Activated gamma-delta T cell treated with anti-CD3 and anti-CD28 coated beads, Interleukin-2, amount 50 U/mL, for 16 hours (primary cell): Measurements from ENCODE around the gene ATP2B1.
"Not testable (repeated sequence)": the region's sequence is repeated elsewhere in the genome, so short reads cannot be mapped to it uniquely, and the experiment has no call there.

Source experiments
- DNase-seq: peaks from one replicate; pipeline ENCODE4 v3.0.0-alpha.2; 2020; ENCODE audit warnings: low read depth

Gene ATP2B1

DNA sequence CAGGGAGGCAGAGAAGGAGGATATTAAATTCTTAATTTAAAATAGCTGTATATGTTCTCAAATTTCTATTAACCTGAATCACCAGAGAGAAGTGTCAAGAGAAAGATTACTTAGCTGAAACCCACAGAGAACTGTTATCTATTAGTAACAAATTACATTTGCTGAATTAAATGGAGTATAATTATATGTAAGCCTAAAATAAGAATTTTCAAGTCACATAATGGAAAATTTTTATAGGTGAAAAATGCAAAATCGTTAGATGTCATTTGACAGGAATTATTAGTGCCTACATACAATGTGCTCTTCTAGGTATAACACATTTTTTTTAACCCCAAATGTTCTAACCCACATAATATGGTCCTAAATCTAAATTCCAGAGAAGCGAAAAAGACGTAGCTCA lies 4.1 kb upstream of the ATP2B1 start:
- DNase-seq: no peak

DNA sequence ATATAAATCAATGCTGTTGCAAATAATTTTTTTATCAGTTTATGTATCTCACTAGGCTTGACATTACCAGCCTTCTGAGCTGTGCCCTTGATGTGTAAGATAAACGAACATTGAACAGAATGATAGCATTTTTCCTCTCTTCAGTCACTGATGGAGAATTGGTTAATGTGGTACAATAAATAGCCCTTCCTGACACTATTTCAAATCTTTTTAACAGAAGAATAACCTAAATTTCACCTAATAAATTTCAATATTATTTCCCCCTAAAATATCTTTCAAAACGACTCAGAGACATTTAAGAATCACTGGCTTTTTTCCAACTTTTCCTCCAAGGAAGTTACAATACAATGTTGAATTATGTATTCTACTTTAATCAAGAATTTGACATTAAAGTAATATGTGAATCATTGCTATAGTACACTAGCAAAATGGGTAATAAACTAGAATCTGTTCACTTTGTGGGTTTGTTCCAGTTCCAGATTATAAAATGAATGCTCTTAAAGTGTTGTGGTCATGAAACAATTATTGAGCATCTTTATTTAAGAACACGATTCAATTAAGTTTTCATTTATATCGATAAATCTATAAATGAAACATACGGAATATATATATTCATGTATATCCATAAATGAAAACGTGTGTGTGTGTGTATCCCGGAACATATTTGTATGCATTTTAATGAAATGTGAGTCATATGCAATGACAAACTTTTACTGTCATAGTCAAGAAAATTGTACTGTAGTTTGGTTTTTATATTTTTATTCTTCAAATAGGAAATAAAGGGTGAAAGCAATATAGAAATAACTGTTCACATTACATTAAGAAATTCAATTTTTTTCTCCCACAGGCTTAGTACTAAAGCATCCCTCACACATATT lies 2.5 kb upstream of the ATP2B1 start:
- DNase-seq: no peak

DNA sequence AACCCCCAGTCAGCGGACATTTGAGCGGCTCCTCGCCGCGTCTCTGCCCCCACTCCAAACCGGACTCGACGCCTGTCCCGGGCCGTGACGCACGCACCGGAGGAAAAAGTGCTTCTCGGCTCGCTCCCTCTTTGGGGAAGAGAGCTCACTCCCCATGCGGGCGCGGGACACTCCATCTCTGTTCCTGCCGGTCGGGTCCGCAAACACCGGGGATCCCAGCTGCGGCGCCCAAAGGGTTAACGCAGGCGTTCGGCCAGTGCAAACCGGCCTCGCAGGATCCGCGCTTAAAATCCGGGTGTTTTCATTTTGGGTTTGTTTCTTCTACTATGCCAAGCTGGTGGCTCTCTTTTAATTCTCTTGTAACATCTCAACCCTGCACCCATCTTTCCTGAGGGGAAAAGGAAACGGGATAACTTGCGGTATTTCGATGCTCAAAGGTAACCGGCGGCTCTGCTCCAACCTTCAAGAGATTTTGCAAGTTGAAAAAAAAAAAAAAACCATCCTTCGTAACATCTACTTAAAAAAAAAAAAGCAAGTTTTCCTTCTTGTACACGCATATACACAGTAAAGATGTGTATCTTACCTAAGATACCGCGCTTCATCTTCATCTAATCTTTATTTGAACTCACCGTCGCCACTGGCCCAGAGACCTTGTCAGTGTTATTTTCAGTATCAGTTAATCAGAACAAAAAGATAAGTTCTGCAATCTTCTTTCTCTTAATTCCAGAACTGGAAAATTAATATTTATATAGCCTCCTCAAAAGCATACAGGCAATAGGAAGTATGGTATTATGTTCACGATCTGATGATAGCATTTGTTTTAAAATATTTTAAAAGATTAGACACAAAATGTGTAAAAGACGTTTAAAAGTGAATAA lies 1.6 kb upstream of the ATP2B1 start:
- peak; percentile 9 for DNase-seq

DNA sequence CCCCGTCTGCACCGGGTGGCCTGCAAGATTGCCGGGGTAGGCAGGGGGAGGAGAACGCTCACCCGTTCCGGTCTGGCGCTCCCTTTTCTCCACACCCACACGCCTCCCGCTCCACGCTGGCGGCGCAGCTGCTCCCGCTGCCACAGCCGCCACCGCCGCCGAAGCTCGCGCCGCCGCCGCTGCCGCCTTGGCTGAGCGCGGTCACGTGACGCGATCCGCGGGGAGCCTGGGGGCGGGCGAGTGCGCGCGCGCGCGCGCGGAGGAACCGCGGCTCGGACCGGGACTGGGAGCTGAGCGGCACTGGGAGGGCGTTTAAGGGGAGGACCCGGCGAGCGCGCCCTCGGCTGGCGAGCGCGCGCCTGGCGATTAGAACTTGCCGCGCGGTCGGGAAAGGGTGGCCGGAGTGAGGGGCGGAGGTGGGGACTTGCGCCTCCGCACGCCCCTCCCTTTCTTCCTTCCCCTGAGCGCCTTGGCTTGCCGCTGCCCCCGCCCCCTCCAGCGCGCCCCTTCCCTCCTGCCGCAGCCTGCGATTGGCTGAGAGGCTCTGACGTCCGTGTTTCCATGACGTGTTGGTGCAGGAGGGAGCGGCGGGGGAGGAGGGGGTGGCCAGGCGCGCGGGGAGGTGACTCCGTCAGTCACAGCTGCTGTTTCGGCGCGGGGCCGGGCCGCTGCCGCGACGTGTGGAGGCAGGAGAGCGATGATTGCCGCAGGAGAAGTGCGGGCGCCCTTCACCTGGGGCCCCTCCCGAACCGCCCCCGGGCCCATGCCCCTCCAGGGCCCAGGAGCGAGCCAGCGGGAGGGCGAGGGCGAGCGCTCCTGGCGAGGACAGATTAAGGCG lies 738 bp upstream of the ATP2B1 start:
- peak; percentile 98 for DNase-seq

DNA sequence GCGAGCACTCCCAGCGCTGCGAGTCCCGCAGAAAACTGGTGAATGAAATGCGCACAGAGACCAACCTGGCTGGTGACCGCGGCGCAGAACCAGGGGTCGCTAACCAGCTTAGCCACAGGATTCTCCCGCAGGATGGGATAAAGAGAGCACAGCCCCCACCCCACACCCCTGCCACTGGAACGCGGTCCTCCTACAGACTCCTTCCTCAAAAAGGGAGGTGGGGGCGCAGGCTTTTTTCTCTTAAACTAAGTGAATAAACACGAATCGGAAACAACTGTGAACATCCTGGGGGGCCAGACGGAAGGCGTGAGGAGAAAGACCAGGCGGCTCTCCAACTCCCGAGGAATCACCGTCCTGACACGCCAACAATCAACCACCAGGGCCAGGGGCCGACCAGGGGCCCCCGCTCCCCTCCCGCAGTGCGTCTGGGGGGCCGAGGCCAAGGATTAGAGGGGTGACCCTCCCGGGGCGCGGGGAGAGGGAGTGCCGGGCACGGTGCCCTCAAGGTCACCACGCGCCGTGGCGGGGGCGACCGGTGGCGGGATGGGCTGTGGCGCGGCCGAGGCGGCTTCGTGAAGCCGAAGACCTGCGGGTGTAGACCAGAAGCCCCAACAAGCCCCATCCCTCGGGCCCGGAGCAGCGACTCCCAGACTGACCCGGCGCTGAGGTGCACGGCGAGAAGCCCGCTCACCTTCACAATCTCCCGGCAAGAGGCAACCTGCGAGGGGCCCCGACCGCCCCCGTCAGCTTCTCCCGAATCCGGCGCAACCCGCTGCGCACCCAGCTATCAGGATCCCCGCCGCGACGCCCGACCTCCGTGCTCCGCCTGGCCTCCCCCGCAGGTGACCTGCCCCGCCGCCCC lies 704 bp downstream of the ATP2B1 start:
- peak; percentile 24 for DNase-seq

DNA sequence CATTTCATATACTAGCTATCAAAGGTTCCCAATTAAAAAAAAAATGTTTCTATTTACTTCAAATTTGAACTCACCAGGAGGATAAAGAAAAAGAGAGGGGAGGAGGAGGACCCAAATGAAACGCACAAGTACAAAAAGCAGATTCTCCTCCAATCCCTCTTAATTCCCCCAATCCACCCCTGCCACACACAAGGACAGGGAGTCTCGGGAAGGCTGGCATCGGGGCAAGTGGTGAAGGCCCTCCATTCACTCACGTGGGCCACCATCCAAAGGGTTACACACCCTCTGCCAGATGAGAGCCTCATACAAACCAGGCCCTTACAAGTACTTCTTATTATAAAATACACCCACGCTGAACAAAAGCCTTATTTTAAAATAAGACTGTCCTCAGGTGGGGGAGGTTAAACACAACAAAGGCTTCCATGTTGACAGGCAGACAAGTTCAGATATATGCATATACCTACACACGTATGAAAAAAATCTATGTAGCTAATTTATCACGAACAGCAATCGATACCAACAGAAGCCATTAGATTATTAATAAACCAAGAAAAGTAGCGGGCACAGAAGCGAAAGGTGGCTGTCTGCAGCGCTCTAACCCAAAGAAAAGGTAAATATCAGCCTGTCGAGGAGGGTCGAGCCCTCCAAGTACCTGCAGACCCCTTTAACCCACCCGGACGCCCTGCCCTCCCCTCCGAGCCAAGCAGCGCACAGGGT lies 1.5 kb downstream of the ATP2B1 start:
- no peak for DNase-seq

DNA sequence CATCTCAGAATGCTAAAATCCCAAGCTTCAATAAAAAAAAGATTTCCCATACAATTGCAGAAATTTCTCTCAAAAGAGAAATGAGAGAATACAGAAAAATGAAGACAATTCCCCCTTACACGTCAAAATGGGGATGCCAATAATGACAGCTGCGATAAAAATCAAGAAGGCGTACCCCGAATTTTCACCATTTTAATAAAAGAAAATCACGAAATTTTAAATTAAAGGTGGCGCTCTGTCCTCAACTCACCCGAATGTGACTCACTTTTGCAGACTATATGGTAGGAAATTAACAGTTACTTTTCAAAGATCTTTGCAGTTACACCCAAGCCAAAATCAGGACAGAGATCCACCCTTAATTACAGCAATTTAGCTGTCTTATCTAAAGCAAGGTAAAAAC lies 2.1 kb downstream of the ATP2B1 start:
- no peak for DNase-seq

DNA sequence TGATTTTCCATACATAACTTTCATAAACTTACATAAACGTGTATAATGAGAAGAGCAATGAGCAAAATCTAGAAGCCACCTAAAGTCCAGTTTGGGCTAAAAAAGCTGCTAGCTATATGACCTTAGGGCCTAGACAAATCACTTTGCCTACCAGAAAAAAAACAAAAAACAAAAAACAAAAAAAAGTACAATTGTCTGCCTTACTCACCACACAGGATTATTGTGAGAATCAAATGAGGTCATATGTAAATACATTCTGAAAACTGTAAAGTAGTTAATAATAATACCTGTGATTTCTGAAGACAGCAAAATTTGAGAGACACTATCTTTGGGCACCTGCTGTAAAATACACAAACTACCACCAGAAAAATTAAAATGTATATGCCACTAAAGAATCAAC lies 4.2 kb downstream of the ATP2B1 start:
- no peak for DNase-seq

DNA sequence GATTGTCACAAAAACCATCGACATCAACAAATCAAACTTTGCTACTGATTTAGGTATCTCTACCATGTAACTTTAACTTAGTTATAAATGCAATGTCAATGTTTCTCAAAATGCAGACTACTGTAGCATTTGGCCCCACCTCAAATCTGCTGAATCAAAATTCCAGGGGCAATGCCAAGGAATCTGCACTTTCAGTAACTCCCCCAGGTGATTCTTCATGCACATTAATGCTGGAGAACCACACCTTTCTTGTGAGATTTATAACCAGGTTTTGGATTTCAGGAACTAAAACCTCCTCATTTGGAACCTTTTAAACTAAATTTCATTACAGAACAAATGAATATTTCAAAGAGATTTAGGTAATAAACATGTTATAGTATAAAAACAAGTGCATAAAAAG lies 4.9 kb downstream of the ATP2B1 start:
- DNase-seq: no peak

DNA sequence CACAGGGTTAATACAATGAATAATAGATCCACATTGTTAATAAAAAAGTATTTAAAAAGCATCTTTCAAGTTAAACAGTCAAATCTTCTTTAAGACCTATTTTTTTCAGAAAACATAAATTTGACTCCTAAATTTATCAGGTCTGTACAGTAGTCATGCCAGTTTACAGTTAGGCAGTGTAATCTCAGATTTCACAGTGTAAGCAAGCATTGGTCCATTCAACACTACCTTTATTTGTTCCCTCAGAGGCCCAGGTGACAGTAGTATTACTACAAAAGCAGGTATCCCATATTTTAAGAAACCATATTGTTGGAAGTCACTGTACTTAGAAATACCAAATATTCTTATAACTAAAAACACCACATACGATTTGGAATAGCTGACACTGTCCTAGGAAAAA lies 6.1 kb downstream of the ATP2B1 start:
- no peak for DNase-seq

DNA sequence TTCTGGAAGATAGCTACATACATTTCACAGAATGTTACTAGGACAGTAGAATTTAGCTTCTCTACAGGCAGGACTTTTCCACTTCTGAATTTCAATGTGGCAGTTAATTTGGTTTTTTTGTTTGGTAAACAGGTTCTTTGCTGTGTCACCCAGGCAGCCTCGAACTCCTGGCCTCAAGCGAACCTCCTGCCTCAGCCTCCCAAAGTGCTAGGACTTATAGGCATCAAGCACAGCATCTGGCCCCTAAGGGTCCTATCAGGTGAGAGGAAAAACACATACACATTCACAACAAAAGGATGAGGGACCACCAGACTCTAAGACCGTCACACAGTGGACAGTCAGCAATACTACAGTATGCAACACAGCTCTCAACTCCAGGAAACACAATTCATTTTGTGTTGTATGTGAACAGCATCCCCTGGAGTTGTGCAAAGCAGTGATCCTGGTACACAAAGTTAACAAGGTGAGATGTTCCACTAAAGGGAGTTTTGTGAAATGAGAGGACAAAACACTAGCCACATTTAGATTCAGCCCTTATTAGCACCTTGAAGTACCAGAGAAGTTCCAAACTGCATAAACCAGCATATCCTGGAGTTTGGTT lies 6.9 kb downstream of the ATP2B1 start:
- no peak for DNase-seq

DNA sequence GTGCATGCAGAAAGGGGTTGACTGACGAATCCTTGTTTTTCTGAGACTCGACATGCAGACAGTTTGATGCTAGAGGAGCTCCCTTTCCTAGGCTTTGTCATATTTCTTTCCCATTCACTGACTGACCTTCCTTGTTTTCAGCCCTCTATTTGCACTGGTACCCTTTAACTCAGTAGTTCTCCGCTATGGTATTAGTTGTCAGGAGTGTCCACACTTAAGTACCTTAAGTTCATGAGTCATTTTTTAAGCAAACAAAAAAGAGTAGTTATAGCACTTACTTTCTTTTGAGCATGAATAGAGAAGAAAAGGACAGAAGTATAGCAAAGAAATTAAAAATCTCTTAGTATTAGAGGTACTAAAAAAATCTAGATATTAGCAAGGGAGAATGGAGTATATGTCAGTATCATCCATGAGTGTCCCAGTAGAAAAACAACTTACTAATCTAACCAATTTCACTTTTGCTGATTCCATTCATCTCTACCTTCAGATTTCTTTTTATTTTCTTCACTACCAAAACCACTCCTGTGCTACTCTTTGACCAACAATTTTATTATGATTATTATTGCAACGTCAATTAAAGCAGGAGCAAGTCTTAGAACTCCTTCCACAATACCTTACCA lies 8.3 kb downstream of the ATP2B1 start:
- no peak for DNase-seq

DNA sequence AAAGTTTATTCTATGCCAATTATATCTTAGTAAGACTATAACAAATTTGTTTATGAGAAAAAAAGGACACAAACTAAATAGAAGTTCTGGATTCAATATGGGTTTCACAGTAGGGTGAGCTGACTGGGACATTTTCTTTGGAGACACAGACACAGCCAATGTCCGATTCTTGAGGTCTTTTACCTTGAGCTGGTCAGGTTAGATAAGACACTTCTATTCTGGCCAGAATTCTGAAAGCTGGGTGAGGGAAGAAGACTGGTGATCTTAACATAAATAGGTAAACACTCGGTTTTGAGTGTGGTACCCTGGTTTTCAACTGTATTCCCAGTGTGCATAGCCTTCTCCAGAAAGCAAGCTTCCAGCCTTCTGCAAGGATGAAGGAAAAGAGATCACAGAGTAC lies 10.0 kb downstream of the ATP2B1 start:
- DNase-seq: no peak

DNA sequence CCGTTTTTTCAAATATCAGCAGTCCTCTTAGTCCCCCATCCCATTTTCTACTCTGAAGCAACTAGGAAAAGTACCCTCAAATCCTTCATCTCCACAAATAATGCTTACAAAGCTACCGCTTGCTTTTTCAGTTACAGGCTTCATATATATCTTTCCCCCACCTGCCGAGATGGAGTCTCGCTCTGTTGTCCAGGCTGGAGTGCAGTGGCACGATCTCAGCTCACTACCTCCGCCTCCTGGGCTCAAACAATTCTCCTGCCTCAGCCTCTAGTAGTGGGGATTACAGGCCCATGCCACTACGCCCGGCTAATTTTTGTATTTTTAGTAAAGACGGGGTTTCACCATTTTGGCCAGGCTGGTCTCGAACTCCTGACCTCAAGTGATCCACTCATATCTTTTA lies 10.9 kb downstream of the ATP2B1 start:
- not testable (repeated sequence) for DNase-seq

DNA sequence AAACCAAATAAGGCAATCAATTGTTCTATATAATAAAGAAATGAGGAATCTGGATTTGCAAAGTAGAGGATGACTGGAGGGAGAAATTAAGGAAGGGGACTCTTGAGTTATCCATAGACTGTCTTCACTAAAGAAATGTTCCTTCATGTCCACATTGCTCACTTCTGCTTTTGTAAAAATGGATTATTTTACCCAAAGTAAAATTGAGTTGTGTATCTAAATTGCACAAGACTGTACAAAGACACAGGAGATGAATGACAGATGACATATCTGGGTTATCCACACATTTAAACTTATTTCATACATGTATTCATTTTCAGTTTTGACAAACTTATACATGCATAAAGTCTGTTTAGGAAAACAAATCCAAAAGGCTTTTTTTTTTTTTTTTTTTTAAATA lies 11.3 kb downstream of the ATP2B1 start:
- no peak for DNase-seq

DNA sequence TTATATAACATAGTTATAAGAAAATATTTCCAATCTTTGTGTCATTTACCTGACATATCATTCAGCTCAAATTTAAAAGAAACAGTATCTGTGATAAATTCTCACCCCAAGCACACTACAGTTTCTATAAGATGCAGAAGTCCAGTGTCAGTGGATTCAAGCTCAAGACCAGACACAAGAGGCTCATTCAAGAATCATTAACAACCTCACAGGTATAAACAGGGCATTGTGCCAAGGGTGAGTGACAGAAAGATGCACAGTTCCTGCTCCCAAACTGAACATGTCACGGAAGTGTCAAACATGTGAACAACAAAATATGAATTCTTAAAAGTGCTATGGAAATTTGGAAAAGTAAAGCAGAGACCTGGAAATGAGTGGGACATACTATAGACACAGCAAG lies 12.8 kb downstream of the ATP2B1 start:
- no peak for DNase-seq

DNA sequence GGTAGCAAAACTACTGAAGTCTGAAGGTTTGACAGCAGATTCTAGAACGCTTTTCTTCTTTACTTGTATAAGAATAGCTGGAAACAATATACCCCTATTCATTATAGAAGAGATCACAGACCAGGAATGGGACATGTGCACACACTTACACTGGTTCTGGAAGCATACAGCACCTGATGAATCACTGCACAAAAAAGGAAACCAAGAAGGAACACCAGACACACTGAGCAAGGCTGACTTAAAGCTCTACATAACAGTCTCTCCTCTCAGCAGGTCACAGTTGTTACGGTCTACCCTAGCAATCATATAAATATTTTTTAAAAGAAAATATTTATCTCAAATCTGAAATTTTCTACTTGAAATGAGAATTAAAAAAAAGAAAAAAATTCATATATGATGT lies 13.5 kb downstream of the ATP2B1 start:
- no peak for DNase-seq

DNA sequence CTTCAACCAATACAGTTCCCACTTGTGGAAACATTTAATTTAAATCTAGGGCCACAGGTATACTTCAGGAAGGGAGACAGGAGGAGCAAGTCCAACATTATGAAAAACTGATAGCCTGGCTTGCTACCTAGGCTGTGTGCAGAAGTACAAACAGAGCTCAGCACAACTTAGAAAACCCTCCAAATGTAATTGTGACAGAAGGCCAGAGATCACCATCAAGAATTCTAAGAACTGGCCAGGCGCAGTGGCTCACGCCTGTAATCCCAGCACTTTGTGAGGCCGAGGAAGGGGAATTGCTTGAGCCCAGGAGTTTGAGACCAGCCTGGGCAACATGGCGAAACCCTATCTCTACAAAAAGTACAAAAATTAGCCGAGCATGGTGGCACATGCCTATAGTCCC lies 14.1 kb downstream of the ATP2B1 start:
- DNase-seq: no peak

DNA sequence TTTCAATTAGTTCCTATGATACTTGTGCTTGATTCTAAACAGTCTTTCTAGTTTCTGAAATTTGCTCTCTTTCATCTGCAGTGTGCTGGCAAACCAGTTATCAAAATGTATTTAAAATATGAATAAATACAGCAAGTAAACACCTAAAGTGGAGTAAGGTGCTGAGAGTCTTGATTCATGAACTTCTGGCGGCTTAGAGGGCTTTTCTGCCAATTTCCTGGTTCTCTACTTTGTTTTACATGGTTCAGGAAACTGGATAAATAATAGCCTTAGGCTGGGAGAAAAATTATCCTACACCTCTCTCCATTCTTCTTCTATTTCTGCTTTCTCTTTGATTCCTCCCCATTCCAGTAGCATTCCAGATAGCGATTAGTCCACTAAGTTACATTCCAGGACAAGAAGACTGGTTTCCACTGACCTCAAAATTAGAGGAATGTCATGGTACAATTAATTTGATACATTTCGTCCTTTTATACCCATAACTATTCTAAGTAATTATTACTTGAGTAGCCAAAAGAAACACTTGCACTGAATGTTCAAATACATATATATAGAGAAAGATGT lies 14.9 kb downstream of the ATP2B1 start:
- no peak for DNase-seq

DNA sequence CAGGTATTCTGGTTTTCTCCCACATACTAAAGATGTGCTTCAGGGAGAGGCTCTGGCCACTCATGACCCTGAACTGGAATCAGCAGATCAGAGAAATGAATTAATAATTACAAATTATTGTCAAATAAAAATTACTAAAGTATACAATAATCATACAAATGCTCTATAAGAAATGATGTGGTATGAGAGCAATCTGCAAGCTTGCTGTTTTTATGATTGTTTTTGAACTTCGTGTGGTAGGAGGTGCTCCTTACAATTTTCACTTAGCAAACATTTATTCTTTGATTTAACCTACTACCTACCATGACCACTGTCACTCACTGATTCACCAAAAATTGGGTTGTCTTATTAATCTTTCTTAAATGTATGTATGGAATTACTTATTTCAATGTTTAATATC lies 16.2 kb downstream of the ATP2B1 start:
- no peak for DNase-seq
